Retinal pigment epithelial cell (primary cell): ENCODE data around the gene ZSCAN20.

ENCODE experiments used
- DNase-seq: peaks from one replicate; pipeline ENCODE4 v3.0.0-alpha.2; 2010; ENCODE audit warnings: low read depth
- H3K4me3 ChIP-seq: 2 replicates; pipeline ENCODE4 v1.5.1; 2011; ENCODE audit warnings: mild to moderate bottlenecking, low read length, control low read depth, moderate library complexity
- CTCF ChIP-seq: conservative IDR thresholded peaks from 2 replicates; pipeline ENCODE4 v1.5.1; 2011; ENCODE audit warnings: low read depth, low read length, control low read depth, inconsistent platforms

ZSCAN20 gene

GRCh38 chr1:33460144-33460543 lies 12.3 kb upstream of the ZSCAN20 start:
- DNase-seq = no peak
- no peak overlapping the region for H3K4me3 ChIP-seq
- TF ChIP-seq CTCF = no peak

DNA sequence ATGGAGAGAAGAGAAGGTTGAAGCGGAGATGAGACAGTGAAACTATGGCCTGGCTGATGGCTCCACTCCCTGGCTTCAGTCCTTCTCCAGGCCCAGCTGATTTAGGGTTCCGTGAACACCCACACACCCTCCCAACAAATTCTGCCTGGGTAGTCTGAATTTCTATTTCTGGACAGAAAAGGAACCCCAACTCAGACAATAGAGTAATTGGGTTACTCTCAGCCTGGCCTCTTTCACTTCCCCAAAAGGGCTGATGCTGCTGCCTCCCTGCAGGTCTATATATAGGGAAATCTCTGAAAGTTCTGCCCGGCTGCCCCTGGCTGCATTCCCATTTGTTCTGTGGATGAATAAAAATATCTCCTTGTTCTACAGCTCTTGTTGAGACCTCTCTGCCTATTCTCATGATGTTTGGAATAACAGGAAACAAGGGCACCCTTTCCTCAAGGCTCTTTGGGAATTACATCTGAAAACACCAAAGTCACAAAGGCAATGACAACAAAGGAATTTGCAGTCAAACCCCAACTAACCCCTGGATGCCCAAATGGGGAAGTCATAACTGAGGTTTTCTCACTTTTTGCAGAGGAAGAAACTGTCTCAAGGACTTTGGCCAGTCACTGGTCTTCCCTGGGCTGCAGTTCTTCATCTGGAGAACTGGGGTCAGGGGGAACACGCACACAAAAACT lies 11.4 kb upstream of the ZSCAN20 start:
- no peak for TF ChIP-seq CTCF
- H3K4me3 ChIP-seq = no peak overlapping the region
- no peak for DNase-seq

DNA sequence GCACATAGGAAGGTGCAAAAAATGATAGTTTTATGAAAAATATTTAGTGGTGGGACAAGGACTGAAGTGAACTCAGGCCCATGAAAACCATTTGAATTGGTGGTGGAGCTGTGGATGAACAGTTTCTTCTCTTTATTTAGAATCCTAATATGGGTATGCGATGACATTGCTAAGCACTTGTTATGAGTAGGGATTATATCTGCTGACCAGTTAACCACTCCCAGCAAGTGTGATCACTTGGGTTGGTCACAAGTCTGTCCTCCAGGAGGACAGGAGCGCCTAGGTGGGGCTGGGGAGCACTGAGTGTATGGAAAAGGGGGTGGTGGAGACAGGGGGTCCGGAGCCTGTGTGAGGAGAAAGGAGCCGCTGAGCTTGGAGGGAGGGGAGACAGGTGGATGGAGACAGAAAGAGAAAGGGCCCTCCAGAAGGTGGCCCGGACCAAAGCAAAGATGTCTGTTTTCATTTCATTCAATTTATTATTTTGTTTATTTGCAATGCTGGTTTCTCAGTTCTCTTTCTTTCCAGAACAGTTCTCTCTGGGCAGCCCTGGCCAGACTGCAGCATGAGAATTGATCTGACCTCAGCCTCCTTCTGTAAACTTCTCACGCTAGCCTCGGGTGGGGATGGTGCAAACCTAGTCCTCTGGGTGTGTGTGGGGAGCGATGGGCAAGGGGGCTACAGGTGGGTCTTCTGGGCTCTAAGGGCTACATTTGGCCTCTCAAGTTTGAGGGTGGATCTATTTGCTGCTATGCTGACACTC lies 9.9 kb upstream of the ZSCAN20 start:
- no peak for TF ChIP-seq CTCF
- DNase-seq = no peak
- H3K4me3 ChIP-seq = no peak overlapping the region

DNA sequence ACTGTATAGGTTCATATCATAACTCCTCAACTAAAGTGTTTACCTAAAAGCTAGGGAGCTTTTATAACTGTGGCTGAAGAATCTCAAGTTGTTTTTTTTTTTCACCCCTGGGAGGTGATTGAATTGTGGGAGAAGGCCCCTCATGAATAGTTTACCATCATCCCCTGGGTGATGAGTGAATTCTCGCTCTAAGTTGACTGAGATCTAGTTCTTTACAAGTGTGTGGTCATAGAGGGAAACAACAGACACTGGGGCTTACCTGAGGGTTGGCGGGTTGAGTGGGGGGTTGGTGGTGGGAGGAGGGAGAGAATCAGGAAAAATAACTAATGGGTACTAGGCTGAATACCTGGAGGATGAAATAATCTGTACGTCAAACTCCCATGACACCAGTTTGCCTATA lies 7.9 kb upstream of the ZSCAN20 start:
- H3K4me3 ChIP-seq = no peak overlapping the region
- TF ChIP-seq CTCF = no peak
- no peak for DNase-seq

DNA sequence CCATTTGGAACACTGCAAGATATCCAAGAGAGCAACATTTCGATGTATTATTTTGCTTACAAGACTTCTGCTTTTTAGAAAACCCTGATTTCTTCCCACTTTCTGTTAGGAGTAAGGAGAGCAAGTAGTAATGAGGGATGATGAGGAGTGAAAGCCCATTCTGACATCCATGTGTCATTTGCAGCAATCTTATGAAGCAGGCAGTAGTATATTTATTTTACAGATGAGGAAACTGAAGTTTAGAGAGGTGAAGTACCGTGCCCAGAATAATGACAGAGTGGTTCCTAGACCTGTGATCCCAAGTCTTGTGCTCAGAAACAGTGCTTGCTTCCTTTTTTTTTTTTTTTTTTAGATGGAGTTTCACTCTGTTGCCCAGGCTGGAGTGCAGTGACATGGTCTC lies 7.1 kb upstream of the ZSCAN20 start:
- no peak overlapping the region for H3K4me3 ChIP-seq
- no peak for DNase-seq
- TF ChIP-seq CTCF = no peak

- H3K4me3 ChIP-seq = no peak overlapping the region
- TF ChIP-seq CTCF = no peak
- no peak for DNase-seq
Measured at GRCh38 chr1:33466159-33466558, 6.3 kb upstream of the ZSCAN20 start.

DNA sequence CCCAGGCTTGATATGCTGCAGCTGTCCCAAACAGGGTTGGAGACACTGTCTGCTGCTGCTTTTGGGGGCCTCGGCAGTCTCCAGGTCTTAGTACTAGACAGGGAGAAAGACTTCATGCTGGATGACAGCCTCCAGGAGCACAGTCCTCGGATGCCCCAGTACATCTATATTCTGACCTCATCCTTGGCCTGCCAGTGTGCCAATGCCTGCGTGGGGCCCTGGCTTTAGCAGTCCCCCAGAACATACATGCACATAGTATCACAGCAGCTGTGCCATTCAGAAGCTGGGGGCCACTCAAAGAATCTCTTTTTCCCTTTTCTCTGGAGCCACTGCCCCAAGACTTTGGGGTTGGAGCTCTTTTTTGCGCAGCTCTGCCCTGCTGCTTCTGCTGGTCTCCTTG lies 4.4 kb upstream of the ZSCAN20 start:
- no peak for TF ChIP-seq CTCF
- H3K4me3 ChIP-seq = no peak overlapping the region
- no peak for DNase-seq
